ENCODE measurements around the gene AQP5.
A peak's percentile ranks its signal among the peaks of the same experiment; 100 is the strongest.

Gene AQP5

GRCh38 chr12:49966511-49967041 lies 4.9 kb downstream of the AQP5 start:
- DNase-seq, result no peak

DNA sequence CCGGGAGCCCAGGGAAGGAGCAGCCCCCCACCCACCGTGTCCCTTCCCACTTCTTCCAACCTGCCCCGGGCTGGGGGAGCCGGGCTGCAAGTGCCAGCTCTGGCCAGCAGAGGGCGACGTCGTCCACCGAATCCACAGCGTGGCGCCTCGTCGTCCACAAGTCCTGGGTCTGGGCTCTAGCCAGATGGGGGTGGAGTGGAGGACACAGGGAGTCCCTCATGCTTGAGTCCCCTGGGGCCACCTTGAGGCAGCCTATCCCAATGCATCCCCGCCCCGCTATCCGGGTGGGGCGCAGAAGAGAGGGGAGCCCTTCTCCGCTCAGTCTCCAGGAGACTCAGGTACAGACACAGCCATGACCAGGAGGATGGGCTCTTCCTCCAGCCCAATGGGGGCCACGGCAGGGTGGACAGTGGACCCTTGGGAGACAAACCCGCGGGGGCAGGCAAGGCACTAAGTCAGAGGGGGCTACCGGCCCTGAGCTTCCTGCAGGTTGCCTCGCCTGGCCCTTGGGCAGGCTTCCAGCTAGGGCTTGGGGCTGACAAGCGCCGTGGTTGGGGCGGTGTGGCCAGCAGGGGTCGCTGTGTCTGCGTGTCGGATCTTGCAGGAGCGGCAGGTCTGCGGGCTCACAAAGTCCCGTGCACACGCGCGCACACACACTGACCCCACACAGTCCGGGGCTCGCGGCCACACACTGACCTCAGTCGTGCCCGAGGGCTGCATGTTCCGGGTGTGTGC lies 5.5 kb downstream of the AQP5 start:
- peak; percentile 66 for DNase-seq

DNA sequence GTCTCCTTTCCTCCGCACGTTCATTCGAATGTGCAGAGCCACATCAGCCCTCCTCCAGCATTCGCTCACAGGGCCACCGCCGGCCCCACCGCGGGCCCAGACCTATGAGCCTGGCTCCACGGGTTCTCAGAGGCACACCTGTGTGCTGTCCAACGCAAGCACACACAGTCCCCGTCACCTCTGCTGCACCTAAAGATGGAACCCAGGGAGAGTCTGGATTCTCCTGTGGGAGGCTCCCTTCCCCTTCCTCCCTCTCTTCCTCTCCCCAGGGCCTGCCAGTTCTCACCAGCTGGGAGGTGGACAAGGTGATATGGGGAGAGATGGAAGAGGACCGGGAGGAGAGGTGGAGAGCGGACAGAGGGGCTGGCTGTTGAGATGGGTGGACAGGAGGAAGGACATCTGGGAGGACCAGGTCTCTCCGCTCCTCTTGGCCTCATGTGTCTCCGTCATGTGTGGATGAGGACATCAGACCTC lies 6.1 kb downstream of the AQP5 start:
- DNase-seq, result no peak

- DNase-seq, result no peak
Observed at GRCh38 chr12:49968471-49968870, 6.8 kb downstream of the AQP5 start.

DNA sequence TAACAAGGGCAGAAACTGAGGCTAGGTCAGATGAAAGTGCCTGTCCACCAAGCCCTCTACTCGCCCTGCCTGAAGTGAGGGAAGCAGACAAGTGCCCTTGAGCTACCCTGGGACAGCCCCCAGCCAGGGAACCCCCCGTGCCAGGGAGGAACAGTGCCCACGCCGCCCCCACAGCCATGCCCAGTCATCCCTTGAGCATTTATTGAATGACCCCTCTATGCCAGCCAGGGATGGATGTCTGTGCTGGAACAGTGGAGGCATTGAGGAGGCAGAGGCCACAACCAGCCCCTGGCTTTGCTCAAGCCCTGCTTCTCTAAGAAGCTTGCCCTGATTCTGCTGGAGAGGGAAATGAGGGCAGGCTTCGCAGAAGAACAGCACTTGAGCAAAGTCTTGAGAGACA lies 7.4 kb downstream of the AQP5 start:
- no peak for DNase-seq

- no peak for DNase-seq
Observed at GRCh38 chr12:49969651-49970429, 8.2 kb downstream of the AQP5 start.

DNA sequence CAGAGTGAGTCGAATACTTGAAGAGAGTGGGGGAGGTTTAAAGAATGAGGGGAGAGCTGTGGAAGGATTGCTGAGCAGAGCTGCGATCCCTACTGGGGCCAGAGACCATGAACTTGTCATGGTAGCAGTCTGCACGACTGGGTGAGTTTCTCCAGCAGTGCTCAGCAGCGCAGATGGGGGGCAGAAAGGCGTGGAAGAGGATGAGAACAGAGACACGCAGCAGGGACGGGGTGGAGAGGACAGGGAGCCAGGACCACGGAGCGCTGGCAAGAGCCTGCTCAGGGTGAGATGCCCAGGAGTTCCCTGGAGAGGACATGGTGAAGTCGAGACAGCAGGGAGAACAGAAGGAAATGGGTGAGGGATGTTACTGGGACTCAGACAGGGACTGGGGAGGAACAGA lies 9.0 kb downstream of the AQP5 start:
- DNase-seq, result no peak

- DNase-seq, result no peak
Observed at GRCh38 chr12:49971141-49971540, 9.5 kb downstream of the AQP5 start.

DNA sequence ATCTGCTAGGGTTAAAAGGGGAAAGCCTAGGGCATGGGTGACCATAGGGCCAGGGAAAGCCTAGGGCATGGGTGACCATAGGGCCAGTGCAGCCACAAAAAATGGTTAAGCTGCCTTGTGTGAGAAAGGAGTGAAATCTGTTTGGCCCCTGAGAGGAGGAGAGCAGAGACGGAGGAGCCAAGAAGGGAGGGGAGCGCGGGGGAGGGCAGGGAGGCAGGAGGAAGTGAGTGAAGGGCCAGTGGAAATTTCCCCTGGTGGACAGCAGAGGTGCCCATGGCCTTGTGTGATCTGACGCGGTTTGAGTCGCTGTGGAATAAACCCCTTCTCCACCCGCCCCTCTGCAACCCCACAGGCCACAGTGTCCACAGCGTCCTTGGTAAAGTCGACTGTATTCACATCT lies 10.5 kb downstream of the AQP5 start:
- DNase-seq, result no peak

GRCh38 chr12:49972641-49973360 lies 11.1 kb downstream of the AQP5 start, which contains the start of gene AQP6:
TSS of gene AQP6 (plus strand) at chr12:49972947. CDS start at chr12:49973174, 227 bp downstream.
- no peak for DNase-seq

GRCh38 chr12:49973361-49973830 lies 11.7 kb downstream of the AQP5 start:
- no peak for DNase-seq

DNA sequence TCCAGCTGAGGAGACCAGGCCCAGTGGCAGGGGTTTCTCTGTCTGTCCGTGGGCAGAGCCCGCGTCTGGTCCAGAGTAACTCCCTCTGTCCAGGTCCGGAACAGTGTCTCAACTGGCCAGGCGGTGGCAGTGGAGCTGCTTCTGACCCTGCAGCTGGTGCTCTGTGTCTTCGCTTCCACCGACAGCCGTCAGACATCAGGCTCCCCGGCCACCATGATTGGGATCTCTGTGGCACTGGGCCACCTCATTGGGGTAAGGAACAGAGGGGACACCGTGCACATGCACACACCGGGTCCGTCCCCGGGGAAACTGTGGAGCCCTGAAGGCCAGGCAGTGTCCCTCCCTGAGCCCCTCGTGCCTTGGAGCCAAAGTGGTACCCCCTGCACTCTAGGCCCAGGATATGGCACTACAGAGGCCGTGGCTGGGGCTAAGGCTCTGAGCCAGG lies 12.6 kb downstream of the AQP5 start:
- DNase-seq, result no peak

GRCh38 chr12:49974677-49975317 lies 13.1 kb downstream of the AQP5 start:
- no peak for DNase-seq

GRCh38 chr12:49975318-49975761 lies 13.7 kb downstream of the AQP5 start:
- no peak for DNase-seq

DNA sequence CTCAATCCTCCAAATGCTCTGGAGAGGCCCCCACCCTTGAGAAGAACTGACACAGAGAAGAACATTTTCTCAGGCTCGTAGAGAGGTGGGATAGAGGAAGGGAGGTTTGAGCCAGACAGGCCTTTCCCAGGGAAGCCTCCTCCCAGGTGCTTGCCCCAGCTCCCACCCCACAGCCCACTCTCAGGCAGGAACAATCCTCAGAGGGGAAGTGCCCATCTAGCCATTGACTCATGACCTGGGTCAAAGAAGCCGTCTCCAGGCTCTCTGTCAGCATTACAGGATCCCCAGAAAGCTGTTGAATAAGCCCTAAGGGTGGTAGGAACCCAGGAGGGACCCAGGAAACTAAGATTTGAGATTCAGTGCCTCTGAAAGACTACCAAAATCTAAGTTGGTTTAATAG lies 14.9 kb downstream of the AQP5 start:
- no peak for DNase-seq

GRCh38 chr12:49978125-49978524 lies 16.5 kb downstream of the AQP5 start:
- DNase-seq, result no peak

GRCh38 chr12:49979016-49979586 lies 17.4 kb downstream of the AQP5 start:
- DNase-seq, result no peak

- DNase-seq, result no peak
Observed at GRCh38 chr12:49979791-49980190, 18.1 kb downstream of the AQP5 start.

DNA sequence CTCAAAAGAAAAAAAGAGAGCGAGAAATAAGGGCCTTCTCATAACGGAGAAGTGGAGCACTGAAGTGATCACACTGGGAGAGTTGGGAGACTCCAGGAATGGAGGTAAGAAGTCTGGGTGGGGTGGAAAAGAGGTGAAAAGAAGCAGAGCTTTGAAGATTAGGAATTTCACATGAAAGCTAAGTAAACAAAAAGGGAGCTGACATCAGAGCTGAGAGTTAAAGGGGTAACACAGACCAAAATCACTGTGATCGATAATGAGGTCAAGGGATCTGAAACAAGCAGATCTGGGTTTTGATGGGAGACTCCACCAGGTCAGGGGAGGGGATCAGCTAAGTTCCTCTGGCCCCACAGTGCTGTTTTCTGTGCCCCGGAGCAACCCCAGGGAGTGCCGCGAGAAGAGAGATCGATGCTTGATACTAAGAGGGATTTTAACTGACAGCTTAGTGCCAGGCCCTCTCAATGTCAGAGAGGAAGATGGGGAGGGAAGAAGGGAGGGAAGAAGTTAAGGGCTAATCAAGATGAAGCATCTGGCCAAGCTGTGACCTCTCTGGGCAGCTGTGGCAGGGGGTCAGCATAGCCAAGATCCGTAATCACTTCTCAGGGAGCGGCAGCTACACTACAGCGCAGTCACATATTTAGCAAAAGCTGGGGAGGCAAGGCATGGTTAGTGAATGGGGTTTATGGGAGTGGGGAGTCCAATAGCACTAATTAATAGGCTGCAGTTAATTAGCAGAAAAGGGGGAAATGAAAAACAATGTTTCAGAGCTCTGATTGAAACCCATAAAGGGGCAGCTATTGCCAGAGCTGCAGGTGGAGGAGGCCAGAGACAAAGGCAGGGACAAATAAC lies 19.1 kb downstream of the AQP5 start:
- no peak for DNase-seq

DNA sequence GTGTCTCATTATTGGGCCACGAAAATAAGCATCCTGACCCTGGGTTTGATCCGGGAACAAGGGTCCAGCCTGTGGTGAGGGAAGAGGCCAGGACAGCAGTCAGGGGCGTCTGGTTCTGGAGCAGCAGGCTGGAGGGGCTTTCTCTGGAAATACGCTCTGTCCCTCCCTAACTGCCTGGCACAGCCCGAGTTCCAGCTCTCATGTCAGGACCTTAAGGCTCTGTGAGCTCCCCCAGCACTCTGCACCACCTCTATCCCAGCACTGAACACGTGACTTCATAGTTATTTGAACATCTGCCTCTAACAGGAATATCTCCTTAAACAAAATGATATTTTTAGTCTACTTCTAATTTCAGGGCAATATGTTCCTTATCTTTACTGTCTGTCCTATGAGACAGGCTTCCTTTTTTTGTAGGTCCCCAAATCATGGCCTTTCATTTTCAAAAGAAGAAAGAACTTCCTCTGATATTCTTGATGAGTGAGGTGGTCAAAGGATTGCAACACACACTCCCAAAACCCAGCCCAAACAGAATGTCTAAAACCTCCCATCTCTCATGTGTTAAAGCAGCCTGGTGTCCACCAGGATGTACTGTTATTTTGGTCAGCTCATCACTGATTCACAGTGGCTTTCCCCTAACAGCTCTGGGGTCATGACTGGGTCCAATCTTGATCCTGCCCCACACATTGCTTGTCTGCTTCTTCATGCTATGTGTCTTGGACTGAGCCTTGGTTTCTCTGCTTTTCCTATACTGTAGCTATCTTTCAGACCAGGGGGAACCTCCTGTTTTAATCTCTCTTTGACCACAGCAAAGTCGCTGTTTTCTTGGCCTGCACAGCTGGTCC lies 20.8 kb downstream of the AQP5 start:
- no peak for DNase-seq

Data from DMS153 (cell line).